HS-5 (cell line): Measurements from ENCODE around the gene GNLY.

Source experiments
- DNase-seq: peaks from one replicate; pipeline ENCODE4 v3.0.0-alpha.2; 2012; ENCODE audit warnings: low read depth

Gene GNLY

DNA sequence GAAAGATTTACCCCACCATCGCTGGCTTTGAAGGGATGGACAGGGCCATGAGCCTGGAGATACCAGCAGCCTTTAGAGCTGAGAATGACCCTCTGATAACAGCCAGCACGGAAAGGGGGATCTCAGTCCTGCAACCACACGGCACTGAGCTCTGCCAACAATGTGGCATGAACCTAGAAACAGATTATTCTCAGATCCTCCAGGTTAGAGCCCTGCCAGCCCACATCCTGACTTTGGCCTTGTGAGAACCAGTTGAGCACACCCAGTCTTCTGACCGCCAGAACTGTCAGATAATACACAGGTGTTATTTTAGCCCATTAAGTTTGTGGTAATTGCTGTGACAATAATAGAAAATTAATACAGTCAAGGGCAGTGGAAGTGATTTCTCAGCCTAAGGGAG lies 9.4 kb upstream of the GNLY start:
- no peak for DNase-seq

DNA sequence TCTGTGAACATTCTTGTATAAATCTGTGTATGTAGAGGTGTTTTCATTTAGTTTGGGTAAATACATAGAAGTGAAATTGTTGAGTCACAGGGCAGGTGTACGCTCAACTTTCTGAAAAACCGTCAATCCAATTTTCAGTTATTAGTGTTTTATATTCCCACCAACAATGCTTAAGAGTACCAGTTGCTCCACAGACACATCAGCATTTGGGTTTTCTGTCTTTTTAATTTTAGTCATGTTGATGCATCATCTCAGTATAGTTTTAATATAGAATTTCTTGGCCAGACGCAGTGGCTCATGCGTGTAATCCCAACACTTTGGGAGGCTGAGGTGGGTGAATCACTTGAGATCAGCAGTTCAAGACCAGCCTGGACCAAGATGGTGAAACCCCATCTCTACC lies 3.2 kb upstream of the GNLY start:
- DNase-seq: no peak

GRCh38 chr2:85692039-85692645 lies 2.0 kb upstream of the GNLY start:
- DNase-seq: no peak

- no peak for DNase-seq
Observed at GRCh38 chr2:85695121-85695520, 963 bp downstream of the GNLY start.

GRCh38 chr2:85695691-85696668 lies 1.8 kb downstream of the GNLY start:
- DNase-seq: no peak

GRCh38 chr2:85697096-85697495 lies 2.9 kb downstream of the GNLY start:
- no peak for DNase-seq

- no peak for DNase-seq
Observed at GRCh38 chr2:85697716-85698115, 3.6 kb downstream of the GNLY start.

- no peak for DNase-seq
Observed at GRCh38 chr2:85698184-85698879, 4.2 kb downstream of the GNLY start.

DNA sequence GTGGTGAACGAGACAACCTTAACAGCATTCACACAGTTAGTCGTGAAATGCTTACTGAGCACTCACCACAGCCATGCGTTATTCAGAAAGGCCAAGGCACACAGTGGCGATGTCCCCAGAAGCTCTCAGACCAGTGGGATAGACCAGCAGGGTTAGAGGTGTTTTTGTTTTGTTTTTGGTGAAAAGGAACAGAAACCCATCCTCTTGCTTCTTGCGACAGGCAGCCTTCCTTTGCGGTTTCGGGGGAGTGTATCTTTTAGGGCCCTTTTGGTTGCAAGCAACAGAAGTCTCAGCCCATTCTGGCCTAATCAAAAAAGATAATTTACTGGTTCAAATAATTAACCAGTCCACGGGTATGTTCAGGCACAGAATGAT lies 4.7 kb downstream of the GNLY start:
- no peak for DNase-seq

DNA sequence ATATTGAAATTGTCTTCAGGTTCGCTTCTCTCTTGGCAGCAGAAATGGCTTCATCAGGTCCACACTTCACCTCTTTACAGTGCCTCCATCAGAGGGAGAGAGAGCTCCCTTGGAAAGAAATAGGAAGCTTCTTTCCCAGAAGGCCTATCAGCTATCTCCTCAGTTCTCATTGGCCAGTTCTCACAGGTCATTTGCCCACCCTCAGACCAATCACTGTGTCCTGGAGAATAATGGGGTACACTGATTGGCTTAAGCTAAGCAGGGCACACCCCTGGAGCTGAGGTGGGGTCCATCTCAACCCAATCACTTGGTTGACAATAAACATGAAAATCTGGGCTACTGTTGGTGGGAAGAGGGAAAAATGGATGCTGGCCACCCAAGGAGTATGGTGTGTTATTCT lies 5.2 kb downstream of the GNLY start:
- DNase-seq: no peak

GRCh38 chr2:85702172-85702571 lies 8.0 kb downstream of the GNLY start:
- peak; percentile 66 for DNase-seq

DNA sequence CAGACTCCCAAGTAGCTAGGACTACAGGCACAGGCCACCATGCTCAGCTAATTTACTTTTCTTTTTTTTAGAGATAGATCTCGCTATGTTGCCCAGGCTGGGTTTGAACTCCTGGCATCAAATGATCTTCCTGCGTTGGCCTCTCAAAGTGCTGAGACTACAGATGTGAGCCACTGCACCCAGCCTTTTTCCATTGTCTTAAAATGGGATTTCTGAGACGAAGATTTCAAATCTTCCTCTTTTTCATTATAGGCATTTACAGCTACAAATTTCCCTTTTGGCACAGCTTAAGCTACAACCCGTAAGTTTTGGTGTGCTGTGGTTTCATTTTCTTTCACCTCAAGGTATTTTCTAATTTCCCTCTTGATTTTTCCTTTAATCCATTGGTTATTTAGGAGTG lies 8.6 kb downstream of the GNLY start:
- DNase-seq: no peak

DNA sequence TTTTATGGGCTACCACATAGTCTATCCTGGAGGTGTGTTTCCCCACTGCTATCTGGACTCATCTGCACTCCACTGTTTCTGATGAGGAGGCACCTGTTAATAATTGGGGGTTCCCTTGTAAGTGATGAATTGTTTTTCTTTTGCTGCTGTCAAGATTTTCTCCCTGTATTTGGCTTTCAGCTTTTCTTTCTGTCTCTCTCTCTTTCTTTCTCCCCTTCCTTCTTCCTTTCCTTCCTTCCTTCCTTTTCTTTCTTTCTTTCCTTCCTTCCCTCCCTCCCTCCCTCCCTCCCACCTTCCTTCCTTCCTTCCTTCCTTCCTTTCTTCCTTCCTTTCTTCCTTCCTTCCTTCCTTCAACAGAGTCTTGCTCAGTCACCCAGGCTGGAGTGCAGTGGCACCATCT lies 9.2 kb downstream of the GNLY start:
- no peak for DNase-seq

DNA sequence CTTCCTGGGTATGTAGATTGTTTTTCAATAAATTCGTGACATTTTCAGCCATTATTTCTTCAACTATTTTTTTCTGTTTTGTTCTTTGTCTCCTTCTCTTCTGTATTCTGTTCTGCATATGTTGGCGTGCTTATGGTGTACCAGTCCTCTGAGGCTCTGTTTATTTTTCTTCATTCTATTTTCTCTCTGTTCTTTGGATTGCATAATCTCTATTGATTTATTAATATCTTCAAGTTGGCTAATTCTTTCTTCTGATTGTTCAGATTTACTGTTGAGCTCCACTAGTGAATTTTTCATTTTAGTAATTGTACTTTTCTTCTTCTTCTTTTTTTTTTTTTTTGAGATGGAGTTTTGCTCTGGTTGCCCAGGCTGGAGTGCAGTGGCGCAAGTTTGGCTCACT lies 9.9 kb downstream of the GNLY start:
- DNase-seq: no peak

DNA sequence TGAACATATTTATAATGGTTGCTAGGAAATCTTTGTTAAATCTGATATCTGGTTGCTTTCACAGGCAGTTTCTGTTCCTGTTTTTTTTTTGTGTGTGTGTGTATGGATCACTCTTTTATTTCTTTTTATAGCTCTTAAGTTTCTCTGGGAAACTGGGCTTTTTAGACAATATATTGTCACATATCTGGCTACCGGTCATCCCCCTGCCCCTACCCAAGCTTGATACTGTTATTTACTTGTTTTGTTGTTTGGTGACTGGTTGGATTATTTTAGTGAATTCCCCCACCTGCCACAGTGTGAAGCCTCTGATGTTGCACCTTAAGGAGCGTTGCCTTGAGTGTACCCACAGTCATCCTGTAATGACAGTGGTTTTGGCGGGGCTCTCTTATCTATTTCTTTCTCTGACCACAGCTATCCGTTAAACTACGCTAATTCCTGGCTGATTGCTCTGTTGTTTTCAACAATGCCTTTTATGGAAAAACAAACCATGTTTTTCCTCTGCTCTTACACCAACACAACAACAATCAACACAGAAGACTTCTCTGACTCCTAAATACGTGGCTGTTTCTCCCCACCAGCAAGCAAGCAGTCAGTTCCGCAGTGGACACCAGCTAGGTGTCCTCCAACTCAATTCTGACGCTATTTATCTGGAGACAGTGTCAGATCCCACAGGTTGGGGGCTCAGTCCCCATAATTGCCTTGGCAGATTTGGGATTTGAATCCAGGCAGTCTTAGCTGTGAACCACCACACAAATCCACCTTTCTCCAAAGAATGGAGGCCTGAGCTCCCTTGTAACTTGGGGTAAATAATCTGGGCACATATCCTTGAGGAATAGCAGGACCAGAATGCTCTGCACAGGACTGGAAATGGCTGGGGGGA lies 10.9 kb downstream of the GNLY start:
- no peak for DNase-seq

DNA sequence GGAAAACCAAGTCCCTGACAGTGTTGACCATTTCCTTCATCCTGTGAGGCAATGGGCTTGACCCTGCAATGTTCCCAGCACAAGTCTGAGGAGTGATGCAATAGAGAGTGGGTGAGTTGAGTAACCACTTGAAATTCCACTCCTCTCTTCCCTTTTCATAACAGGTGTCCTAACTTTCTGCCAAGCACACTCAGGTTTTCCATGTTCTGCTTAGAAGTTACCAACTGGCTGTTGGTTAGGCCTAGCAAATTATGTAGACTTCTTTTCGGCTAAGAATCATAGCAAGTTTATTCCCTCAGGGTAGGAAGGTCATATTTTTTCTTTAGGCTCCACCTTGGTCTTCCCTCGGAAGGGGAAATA lies 11.5 kb downstream of the GNLY start:
- peak; percentile 85 for DNase-seq

- no peak for DNase-seq
Observed at GRCh38 chr2:85706063-85706462, 11.9 kb downstream of the GNLY start.

GRCh38 chr2:85706599-85707296 lies 12.6 kb downstream of the GNLY start:
- no peak for DNase-seq

DNA sequence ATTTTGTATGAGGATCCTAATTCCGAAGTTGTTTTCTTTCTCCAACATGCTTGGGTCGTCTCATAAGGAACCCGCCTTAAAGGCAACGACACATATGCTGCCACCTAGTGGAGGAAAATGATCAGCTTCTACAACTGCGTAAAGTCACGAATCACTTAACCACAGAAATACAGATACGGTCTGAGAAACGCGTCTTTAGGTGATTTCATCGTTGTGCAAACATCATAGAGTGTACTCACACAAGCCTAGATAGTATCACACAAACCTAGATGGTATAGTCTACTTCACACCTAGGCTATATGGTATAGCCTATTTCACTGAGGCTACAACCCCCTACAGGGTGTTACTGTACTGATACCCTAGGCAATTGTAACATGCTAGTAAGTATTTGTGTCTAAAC lies 13.1 kb downstream of the GNLY start:
- peak; percentile 85 for DNase-seq

- DNase-seq: no peak
Observed at GRCh38 chr2:85708641-85709040, 14.5 kb downstream of the GNLY start.

GRCh38 chr2:85709401-85709811 lies 15.2 kb downstream of the GNLY start:
- no peak for DNase-seq
